Thoracic aorta (tissue), 2 donors: ENCODE data around the gene RABL6. TPM values are rescaled to one million over a fixed set of nuclear protein-coding genes. Genes with fewer than 3 reads are reported as not detected.
"Not testable (repeated sequence)": the region's sequence is repeated elsewhere in the genome, so short reads cannot be mapped to it uniquely, and the experiment has no call there.

Experiments
- ATAC-seq: fragments of 150-250 bp; one replicate; pipeline ENCODE4 v1.8.0; 2017; ENCODE audit warnings: low read depth; ENCODE audit not compliant: insufficient number of reproducible peaks, low FRiP score
- DNase-seq: peaks from one replicate; pipeline ENCODE4 v3.0.0-alpha.2; 2020; ENCODE audit warnings: low spot score
- H3K27ac ChIP-seq, 2 donors: fragments of 200-600 bp; sonication (generic); 1 replicate in 1 of 2; 2 replicates in 1 of 2; pipeline ENCODE4 v1.5.1; 2016; ENCODE audit warnings: mild to moderate bottlenecking in 2 of 2, moderate library complexity in 2 of 2
- H3K27me3 ChIP-seq: fragments of 200-600 bp; sonication (generic); replicated peaks from 2 replicates; pipeline ENCODE4 v1.6.0; 2016; ENCODE audit warnings: mild to moderate bottlenecking; ENCODE audit not compliant: insufficient read depth
- H3K36me3 ChIP-seq: fragments of 200-600 bp; sonication (generic); one replicate; pipeline ENCODE4 v1.5.1; 2016
- H3K4me1 ChIP-seq, 2 donors: fragments of 200-600 bp; sonication (generic); 1 replicate in 1 of 2; 2 replicates in 1 of 2; pipeline versions ENCODE4 v1.5.1 to v1.6.0; 2016; ENCODE audit warnings: low read depth in 2 of 2, mild to moderate bottlenecking in 1 of 2; ENCODE audit not compliant: control insufficient read depth in 1 of 2
- H3K4me3 ChIP-seq: fragments of 200-600 bp; sonication (generic); 2 replicates; pipeline ENCODE4 v1.5.1; 2016; ENCODE audit warnings: mild to moderate bottlenecking
- H3K9me3 ChIP-seq: fragments of 200-600 bp; sonication (generic); 2 replicates; pipeline ENCODE4 v1.5.1; 2016
- CTCF ChIP-seq: fragments of 200-600 bp; sonication (generic); IDR thresholded peaks from one replicate; pipeline ENCODE4 v1.5.1; 2019; ENCODE audit warnings: antibody characterized with exemption
- total RNA-seq, 2 donors: library from RNA; depleted of rRNA; stranded (reverse); fragments of >200 nt; gene quantifications; one replicate each; pipeline versions ENCODE4 v1.1.0 to v1.2.3, GENCODE V29; 2016

RABL6 gene
- total RNA-seq, 2 donors from 2014 or later, result 61.7 to 86.2 TPM

DNA sequence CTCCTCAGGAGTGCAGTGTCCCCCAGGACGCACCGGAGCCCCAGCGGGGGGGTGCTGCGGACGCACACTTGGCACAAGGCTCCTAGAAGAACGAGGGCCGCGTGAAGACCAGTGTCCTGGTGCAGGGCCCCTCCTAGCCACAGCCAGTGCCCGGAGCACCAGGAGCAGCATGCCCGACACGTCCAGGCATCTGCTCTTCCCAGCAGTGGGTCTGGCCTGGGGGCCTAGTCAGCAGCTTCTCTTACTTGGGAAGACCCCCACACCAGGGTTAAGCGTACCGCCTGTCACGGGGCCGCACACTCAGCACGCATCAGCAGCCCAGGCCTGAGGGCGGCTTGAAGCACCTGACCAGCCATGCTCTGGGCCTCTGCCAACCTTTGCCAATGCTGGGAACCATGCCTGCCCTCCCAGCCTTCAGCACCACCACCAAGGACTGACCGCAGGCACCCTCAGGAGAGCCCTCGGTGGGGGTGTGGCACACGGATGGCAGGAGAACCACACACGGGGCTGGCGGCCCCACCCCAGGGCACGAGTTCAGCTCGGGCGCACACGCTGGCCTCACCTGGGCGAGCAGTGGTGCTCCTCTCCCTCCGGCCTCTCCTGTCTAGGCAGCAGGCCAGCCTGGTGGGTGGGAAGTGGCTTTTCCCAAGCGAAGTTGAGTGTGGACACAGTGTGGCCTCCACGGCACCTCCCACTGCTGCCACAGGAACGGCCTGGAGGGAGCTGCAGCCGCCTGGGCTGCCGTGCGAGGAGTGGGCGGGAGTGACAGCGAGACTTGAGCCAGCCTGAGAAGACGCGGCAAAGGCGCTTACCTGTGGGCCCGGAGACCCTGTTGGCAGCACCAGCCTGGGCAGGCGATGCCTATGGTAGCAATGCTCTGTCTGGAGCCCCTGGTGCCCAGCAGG lies 22.5 kb downstream of the RABL6 start:
- Histone ChIP-seq H3K4me3 (no peak overlapping the region), H3K36me3 (peaks cover 43% of the 10 kb centered on the region), H3K27ac (no peak overlapping the region), H3K9me3 (no peaks in the 10 kb centered on the region), H3K27me3 (no peaks in the 10 kb centered on the region), H3K4me1 (no peaks in the 10 kb centered on the region)
- TF ChIP-seq CTCF, result no peak
- ATAC-seq (no peak), DNase-seq (no peak)

- no peaks in the 10 kb centered on the region for H3K9me3 ChIP-seq
- ATAC-seq (no peak), DNase-seq (no peak)
- peaks cover 37% of the 10 kb centered on the region for H3K36me3 ChIP-seq
- H3K4me1 ChIP-seq, result no peaks in the 10 kb centered on the region
- no peak for TF ChIP-seq CTCF
- H3K4me3 ChIP-seq, result no peak overlapping the region
- no peak overlapping the region for H3K27ac ChIP-seq
- H3K27me3 ChIP-seq, result no peaks in the 10 kb centered on the region
Observed at GRCh38 chr9:136831002-136831719, 23.4 kb downstream of the RABL6 start.

- no peak for ATAC-seq
- H3K36me3 ChIP-seq, result peaks cover 33% of the 10 kb centered on the region
Observed at GRCh38 chr9:136831720-136832104, 24.0 kb downstream of the RABL6 start.

GRCh38 chr9:136832581-136832980 lies 24.8 kb downstream of the RABL6 start:
- DNase-seq (no peak), ATAC-seq (no peak)

More at GRCh38 chr9:136831720-136832104, 24.0 kb downstream of the RABL6 start:
- TF ChIP-seq CTCF, result no peak
- Histone ChIP-seq H3K27ac (no peak overlapping the region), H3K4me1 (no peaks in the 10 kb centered on the region), H3K9me3 (no peaks in the 10 kb centered on the region), H3K4me3 (no peak overlapping the region), H3K27me3 (no peaks in the 10 kb centered on the region)
- no peak for DNase-seq

GRCh38 chr9:136833381-136834048 lies 25.8 kb downstream of the RABL6 start:
- H3K4me1 ChIP-seq, H3K27ac ChIP-seq, H3K4me3 ChIP-seq, ATAC-seq, DNase-seq, H3K27me3 ChIP-seq, H3K9me3 ChIP-seq: not testable (repeated sequence)
- H3K36me3 ChIP-seq, result peaks cover 27% of the 10 kb centered on the region

More at GRCh38 chr9:136832581-136832980, 24.8 kb downstream of the RABL6 start:
- H3K27me3 ChIP-seq, result no peaks in the 10 kb centered on the region
- H3K4me3 ChIP-seq, result no peak overlapping the region
- no peak for TF ChIP-seq CTCF
- H3K9me3 ChIP-seq, result no peaks in the 10 kb centered on the region
- H3K36me3 ChIP-seq, result peaks cover 33% of the 10 kb centered on the region
- no peak overlapping the region for H3K27ac ChIP-seq
- no peaks in the 10 kb centered on the region for H3K4me1 ChIP-seq
